Measurements from ENCODE around the gene UBXN10. TPM values are rescaled to one million over a fixed set of nuclear protein-coding genes. Genes with fewer than 3 reads are reported as not detected.

The UBXN10 gene
- total and polyA plus RNA-seq, 2 donors (not counting 3 experiments of a cell fraction or from before 2014, with no cell fraction given) = not detected

DNA sequence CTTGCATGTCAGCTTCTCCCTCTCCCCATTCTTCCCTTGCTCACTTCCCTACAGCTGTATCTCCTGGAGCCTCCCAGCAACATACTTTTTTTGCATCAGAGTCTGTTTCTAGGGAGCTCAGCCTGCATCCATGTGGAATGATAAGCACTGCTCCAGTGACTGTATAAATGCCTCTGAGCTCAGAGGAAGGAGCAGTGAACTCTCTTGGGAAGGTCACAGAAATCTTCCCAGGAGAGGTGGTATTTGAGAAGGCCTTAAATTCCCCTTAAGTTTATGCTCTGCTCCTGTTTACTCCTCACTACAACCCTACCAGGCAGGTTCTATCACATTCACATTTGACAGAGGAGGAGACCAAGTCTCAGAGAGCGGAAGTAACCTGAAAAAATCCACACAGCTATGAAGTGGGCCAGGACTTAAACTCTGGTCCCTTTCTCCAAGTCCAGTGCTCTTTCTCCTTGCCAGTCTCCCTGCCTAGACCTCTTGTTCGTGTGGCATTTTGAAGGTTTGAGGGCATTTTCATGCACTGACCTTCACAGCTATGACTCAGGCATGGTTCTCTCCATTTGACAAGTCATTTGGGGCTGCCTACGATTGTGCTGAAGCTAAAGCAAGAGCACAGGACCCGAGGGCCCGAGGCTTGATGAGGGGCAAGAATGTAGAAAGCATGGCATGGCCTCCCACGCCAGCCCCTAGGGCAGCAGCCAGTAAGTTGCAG lies 5.6 kb upstream of the UBXN10 start:
- CTCF ChIA-PET = interaction anchor here (1.1 to 2.9 kb wide), 6 partner anchors 9 to 315 kb away, joined by 3 to 16 read pairs (median 4); no protein-coding TSS in a partner anchor
- peaks cover under 1% of the 10 kb centered on the region for H3K4me1 ChIP-seq (ENCODE audit: control insufficient read depth, extremely low read depth, insufficient read depth, low read length)
- dilution Hi-C loops (cut with MboI; ENCODE audit: extremely low pct_ligation_motif_present, low sequenced_read_pairs) = no loop called here
- intact Hi-C loops (cut with micrococcal nuclease) = no loop called here
- H3K9me1 ChIP-seq (replicated peaks; ENCODE audit: control insufficient read depth, extremely low read depth, insufficient read depth, low read length) = no peaks in the 10 kb centered on the region
- POLR2A ChIA-PET = no interaction called here
- H3K79me2 ChIP-seq (ENCODE audit: control insufficient read depth, insufficient read depth, low read length) = no peaks in the 10 kb centered on the region
- FAIRE-seq (no peak), DNase-seq (ENCODE audit: low read depth, low spot score) (no peak)
- no peak overlapping the region for H3K27ac ChIP-seq (ENCODE audit: insufficient read depth, low read depth, low read length)
- H3K27me3 ChIP-seq (ENCODE audit: control insufficient read depth in 2 of 2, insufficient read depth in 2 of 2, low read length in 2 of 2) = peaks cover 4 to 8% of the 10 kb centered on the region in 2 experiments
- no peaks in the 10 kb centered on the region for H4K20me1 ChIP-seq (replicated peaks; ENCODE audit: control insufficient read depth, extremely low read depth, insufficient read depth, low read length)
- H3K9me3 ChIP-seq (replicated peaks; ENCODE audit: control insufficient read depth, insufficient read depth, low read length) = no peaks in the 10 kb centered on the region
- H3K4me3 ChIP-seq (replicated peaks in 1 of 3; ENCODE audit: insufficient read depth in 1 of 3, low read depth in 1 of 3, low read length in 3 of 3) = no peak overlapping the region
- H3K9ac ChIP-seq (replicated peaks; ENCODE audit: extremely low read depth, insufficient read depth, low read length) = no peak overlapping the region
- H3K4me2 ChIP-seq (ENCODE audit: insufficient read depth, low read length) = no peak overlapping the region
- no peak overlapping the region for H2AFZ ChIP-seq (ENCODE audit: low read depth, low read length)
- TF ChIP-seq MYC (IDR thresholded peaks at IDR 0.05; ENCODE audit: low read depth, low read length) (no peak), POLR2A (IDR thresholded peaks at IDR 0.05; ENCODE audit: low read depth, low read length) (no peak), FOS (IDR thresholded peaks at IDR 0.05; ENCODE audit: borderline replicate concordance, insufficient read depth, low read length) (no peak), EZH2 (IDR thresholded peaks at IDR 0.05; ENCODE audit: borderline replicate concordance, low read depth, low read length, severe bottlenecking) (no peak)
- TF ChIP-seq, protein P1, sequence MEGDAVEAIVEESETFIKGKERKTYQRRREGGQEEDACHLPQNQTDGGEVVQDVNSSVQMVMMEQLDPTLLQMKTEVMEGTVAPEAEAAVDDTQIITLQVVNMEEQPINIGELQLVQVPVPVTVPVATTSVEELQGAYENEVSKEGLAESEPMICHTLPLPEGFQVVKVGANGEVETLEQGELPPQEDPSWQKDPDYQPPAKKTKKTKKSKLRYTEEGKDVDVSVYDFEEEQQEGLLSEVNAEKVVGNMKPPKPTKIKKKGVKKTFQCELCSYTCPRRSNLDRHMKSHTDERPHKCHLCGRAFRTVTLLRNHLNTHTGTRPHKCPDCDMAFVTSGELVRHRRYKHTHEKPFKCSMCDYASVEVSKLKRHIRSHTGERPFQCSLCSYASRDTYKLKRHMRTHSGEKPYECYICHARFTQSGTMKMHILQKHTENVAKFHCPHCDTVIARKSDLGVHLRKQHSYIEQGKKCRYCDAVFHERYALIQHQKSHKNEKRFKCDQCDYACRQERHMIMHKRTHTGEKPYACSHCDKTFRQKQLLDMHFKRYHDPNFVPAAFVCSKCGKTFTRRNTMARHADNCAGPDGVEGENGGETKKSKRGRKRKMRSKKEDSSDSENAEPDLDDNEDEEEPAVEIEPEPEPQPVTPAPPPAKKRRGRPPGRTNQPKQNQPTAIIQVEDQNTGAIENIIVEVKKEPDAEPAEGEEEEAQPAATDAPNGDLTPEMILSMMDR (IDR thresholded peaks at IDR 0.05; ENCODE audit: extremely low read depth in 1 of 2, insufficient read depth in 1 of 2, low read depth in 1 of 2, low read length in 2 of 2) = no peak
- BruUV-seq (replicated peaks) = no TSS peak
- H3K36me3 ChIP-seq (ENCODE audit: control insufficient read depth in 2 of 2, extremely low read depth in 1 of 2, insufficient read depth in 2 of 2, low read length in 2 of 2) = no peaks in the 10 kb centered on the region

DNA sequence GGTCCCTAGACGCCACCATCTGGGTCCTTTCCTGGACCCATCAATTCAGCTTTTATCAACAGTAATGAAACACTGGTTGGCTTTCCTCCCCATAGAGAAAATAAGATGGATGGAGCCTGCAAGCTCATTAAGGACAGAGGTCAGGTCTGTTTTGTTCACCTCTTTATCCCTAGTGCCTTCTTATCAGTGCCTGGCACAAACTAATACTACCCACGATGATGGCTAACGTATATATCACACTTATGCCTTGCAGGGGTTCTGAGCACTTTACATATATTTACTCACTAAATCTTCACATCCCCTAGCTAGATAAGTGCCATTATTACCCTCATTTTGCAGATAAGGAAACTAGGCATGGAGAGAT lies 5.1 kb upstream of the UBXN10 start:
- no TSS peak for BruUV-seq (replicated peaks)
- Histone ChIP-seq H4K20me1 (replicated peaks; ENCODE audit: control insufficient read depth, extremely low read depth, insufficient read depth, low read length) (no peaks in the 10 kb centered on the region), H3K4me2 (ENCODE audit: insufficient read depth, low read length) (no peak overlapping the region), H3K9me3 (replicated peaks; ENCODE audit: control insufficient read depth, insufficient read depth, low read length) (no peaks in the 10 kb centered on the region), H3K4me1 (ENCODE audit: control insufficient read depth, extremely low read depth, insufficient read depth, low read length) (peaks cover 4% of the 10 kb centered on the region), H3K79me2 (ENCODE audit: control insufficient read depth, insufficient read depth, low read length) (no peaks in the 10 kb centered on the region), H2AFZ (ENCODE audit: low read depth, low read length) (no peak overlapping the region), H3K9me1 (replicated peaks; ENCODE audit: control insufficient read depth, extremely low read depth, insufficient read depth, low read length) (no peaks in the 10 kb centered on the region), H3K4me3 (replicated peaks in 1 of 3; ENCODE audit: insufficient read depth in 1 of 3, low read depth in 1 of 3, low read length in 3 of 3) (no peak overlapping the region), H3K36me3 (ENCODE audit: control insufficient read depth in 2 of 2, extremely low read depth in 1 of 2, insufficient read depth in 2 of 2, low read length in 2 of 2) (no peaks in the 10 kb centered on the region), H3K9ac (replicated peaks; ENCODE audit: extremely low read depth, insufficient read depth, low read length) (no peak overlapping the region), H3K27me3 (ENCODE audit: control insufficient read depth in 2 of 2, insufficient read depth in 2 of 2, low read length in 2 of 2) (peaks cover 4 to 13% of the 10 kb centered on the region in 2 experiments), H3K27ac (ENCODE audit: insufficient read depth, low read depth, low read length) (no peak overlapping the region)
- TF ChIP-seq FOS (IDR thresholded peaks at IDR 0.05; ENCODE audit: borderline replicate concordance, insufficient read depth, low read length) (no peak), POLR2A (IDR thresholded peaks at IDR 0.05; ENCODE audit: low read depth, low read length) (no peak), EZH2 (IDR thresholded peaks at IDR 0.05; ENCODE audit: borderline replicate concordance, low read depth, low read length, severe bottlenecking) (no peak), JUN (IDR thresholded peaks at IDR 0.05; ENCODE audit: borderline replicate concordance, insufficient read depth, insufficient read length, low read depth) (no peak), GATA2 (IDR thresholded peaks at IDR 0.05; ENCODE audit: insufficient read depth, insufficient read length, low read depth, low read length) (no peak), POLR2AphosphoS5 (IDR thresholded peaks at IDR 0.05; ENCODE audit: insufficient read depth, low read depth, low read length) (no peak), MYC (IDR thresholded peaks at IDR 0.05; ENCODE audit: low read depth, low read length) (no peak)
- TF ChIP-seq, protein P2, sequence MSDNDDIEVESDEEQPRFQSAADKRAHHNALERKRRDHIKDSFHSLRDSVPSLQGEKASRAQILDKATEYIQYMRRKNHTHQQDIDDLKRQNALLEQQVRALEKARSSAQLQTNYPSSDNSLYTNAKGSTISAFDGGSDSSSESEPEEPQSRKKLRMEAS (IDR thresholded peaks at IDR 0.05; ENCODE audit: insufficient read depth, insufficient read length) = no peak
- TF ChIP-seq, protein P1 (IDR thresholded peaks at IDR 0.05; ENCODE audit: extremely low read depth in 1 of 2, insufficient read depth in 1 of 2, low read depth in 1 of 2, low read length in 2 of 2) = no peak
- dilution Hi-C loops (cut with MboI; ENCODE audit: extremely low pct_ligation_motif_present, low sequenced_read_pairs) = no loop called here
- FAIRE-seq = no peak
- POLR2A ChIA-PET = no interaction called here
- no peak for DNase-seq (ENCODE audit: low read depth, low spot score)
- CTCF ChIA-PET = interaction anchor here (1.0 to 2.9 kb wide), 5 partner anchors 8 to 29 kb away, joined by 3 to 16 read pairs (median 4); no protein-coding TSS in a partner anchor
- intact Hi-C loops (cut with micrococcal nuclease) = no loop called here

Measured in endothelial cell of umbilical vein (primary cell).